ENCODE data around the gene C4orf50.

The C4orf50 gene

DNA sequence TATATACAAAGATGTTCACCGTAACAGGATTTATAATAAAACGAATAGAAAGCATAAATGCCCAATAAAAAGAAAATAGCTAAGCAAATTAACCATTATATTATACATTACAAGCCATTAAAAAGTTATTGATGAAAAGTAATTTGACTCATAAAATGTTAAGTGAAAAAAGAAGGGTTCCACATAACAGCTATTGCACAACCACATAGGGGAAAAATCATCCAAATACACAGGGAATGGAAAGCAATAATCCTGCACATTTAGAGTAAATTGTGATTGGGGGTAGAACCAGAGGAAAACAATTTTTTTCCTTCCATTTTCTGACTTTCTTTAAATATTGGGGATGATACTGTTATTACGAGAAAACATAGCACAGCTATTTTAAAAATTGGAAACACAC is 163.3 kb downstream of the C4orf50 start:
- no peak overlapping the region for H3K4me3 ChIP-seq (ENCODE audit: low read length)
- TF ChIP-seq, protein P1, sequence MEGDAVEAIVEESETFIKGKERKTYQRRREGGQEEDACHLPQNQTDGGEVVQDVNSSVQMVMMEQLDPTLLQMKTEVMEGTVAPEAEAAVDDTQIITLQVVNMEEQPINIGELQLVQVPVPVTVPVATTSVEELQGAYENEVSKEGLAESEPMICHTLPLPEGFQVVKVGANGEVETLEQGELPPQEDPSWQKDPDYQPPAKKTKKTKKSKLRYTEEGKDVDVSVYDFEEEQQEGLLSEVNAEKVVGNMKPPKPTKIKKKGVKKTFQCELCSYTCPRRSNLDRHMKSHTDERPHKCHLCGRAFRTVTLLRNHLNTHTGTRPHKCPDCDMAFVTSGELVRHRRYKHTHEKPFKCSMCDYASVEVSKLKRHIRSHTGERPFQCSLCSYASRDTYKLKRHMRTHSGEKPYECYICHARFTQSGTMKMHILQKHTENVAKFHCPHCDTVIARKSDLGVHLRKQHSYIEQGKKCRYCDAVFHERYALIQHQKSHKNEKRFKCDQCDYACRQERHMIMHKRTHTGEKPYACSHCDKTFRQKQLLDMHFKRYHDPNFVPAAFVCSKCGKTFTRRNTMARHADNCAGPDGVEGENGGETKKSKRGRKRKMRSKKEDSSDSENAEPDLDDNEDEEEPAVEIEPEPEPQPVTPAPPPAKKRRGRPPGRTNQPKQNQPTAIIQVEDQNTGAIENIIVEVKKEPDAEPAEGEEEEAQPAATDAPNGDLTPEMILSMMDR (conservative IDR thresholded peaks at IDR 0.05; ENCODE audit: low read depth, low read length) = no peak
- no peak for DNase-seq (ENCODE audit: low read depth)

DNA sequence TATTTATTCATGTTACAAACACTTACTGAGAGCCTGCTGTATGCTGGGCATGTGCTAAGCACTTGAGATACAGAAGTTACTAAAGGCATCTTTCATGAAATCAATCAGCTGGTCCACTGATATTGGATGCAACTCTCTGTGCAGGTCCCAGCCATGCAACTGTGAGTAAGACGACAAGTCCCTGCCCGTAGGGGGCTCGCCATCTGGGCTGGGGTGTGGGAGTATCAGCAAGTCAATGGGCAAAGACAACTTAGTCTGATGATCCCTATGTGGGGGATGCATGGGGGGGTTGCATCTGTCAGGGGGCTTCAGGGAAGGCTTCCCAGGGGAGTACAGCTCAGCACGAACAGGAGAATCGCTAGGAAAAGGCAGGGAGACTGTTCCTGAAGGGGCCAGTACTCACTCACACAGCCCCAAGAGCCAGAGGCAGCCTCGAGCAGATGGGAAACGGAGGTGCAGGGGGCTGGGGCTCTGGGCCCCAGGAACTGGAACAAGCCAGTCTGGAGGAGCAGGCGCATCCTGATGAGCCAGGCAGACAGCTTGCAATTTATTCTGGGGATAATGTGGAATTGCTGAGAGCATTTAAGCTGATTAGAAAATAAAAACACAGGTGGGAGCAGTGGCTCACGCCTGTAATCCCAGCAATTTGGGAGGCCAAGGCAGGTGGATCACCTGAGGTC is 165.6 kb downstream of the C4orf50 start:
- TF ChIP-seq, protein P1 (conservative IDR thresholded peaks at IDR 0.05; ENCODE audit: low read depth, low read length) = no peak
- no peak overlapping the region for H3K4me3 ChIP-seq (ENCODE audit: low read length)
- no peak for DNase-seq (ENCODE audit: low read depth)

DNA sequence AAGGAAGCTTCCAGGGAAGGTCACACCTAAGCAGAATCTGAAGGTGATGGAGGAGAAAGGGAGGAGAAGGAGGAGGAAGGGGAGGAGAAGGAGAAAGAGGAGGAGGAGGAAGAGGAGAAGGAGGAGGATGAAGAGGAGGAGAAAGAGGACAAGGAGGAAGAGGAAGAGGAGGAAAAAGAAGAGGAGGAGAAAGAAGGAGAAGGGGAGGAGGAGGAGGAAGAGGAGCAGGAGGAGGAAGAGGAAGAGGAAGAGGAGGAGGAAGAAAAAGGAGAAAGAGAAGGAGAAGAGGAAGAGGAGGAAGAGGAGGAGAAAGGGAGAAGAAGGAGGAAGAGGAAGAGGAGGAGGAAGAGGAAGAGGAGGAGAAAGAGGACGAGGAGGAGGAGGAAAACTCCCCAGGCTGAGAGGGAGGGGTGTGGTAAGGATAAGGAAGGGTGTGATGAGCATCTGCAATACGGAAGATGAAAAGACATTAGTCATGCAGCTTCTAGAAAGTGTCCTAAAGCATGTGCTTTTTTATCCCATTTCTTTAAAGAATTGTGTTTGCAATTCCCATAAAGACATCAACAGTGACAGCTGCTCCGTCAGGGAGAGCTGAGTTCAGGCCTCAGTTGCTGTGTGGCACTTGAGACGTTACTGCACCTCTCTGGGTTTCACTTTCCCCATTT is 166.5 kb downstream of the C4orf50 start:
- TF ChIP-seq, protein P1 (conservative IDR thresholded peaks at IDR 0.05; ENCODE audit: low read depth, low read length) = no peak
- H3K4me3 ChIP-seq (ENCODE audit: low read length) = no peak overlapping the region
- DNase-seq (ENCODE audit: low read depth) = no peak
